Measurements from ENCODE around the gene PYGB. TPM values are rescaled to one million over a fixed set of nuclear protein-coding genes. Genes with fewer than 3 reads are reported as not detected.
"Not testable (repeated sequence)": the region's sequence is repeated elsewhere in the genome, so short reads cannot be mapped to it uniquely, and the experiment has no call there.

The PYGB gene
- total RNA-seq, 1 donor from 2014 or later: 109 TPM

- no peak for DNase-seq (ENCODE audit: low spot score)
Measured at GRCh38 chr20:25230166-25230831, 17.6 kb upstream of the PYGB start.

- DNase-seq (ENCODE audit: low spot score): peak; percentile 86
Measured at GRCh38 chr20:25233016-25233772, 14.7 kb upstream of the PYGB start.

GRCh38 chr20:25234009-25234849 is 13.7 kb upstream of the PYGB start:
- not testable (repeated sequence) for DNase-seq (ENCODE audit: low spot score)

- no peak for DNase-seq (ENCODE audit: low spot score)
Measured at GRCh38 chr20:25236450-25237304, 11.2 kb upstream of the PYGB start.

GRCh38 chr20:25237610-25238318 is 10.1 kb upstream of the PYGB start:
- peak; percentile 75 for DNase-seq (ENCODE audit: low spot score)

GRCh38 chr20:25238319-25239037 is 9.4 kb upstream of the PYGB start:
- DNase-seq (ENCODE audit: low spot score): no peak

- DNase-seq (ENCODE audit: low spot score): no peak
Measured at GRCh38 chr20:25239387-25240370, 8.2 kb upstream of the PYGB start.

- DNase-seq (ENCODE audit: low spot score): peak; percentile 15
Measured at GRCh38 chr20:25240851-25241658, 6.8 kb upstream of the PYGB start.

GRCh38 chr20:25241659-25241955 is 6.3 kb upstream of the PYGB start:
- not testable (repeated sequence) for DNase-seq (ENCODE audit: low spot score)

GRCh38 chr20:25242231-25242630 is 5.7 kb upstream of the PYGB start:
- DNase-seq (ENCODE audit: low spot score): peak; percentile 38

- no peak for DNase-seq (ENCODE audit: low spot score)
Measured at GRCh38 chr20:25243416-25243979, 4.4 kb upstream of the PYGB start.

GRCh38 chr20:25244976-25245375 is 2.9 kb upstream of the PYGB start:
- DNase-seq (ENCODE audit: low spot score): no peak

- no peak for DNase-seq (ENCODE audit: low spot score)
Measured at GRCh38 chr20:25245461-25245860, 2.4 kb upstream of the PYGB start.

GRCh38 chr20:25246182-25246999 is 1.5 kb upstream of the PYGB start:
- DNase-seq (ENCODE audit: low spot score): no peak

- DNase-seq (ENCODE audit: low spot score): peak; percentile 76
Measured at GRCh38 chr20:25247000-25247517, 826 bp upstream of the PYGB start.

- DNase-seq (ENCODE audit: low spot score): no peak
Measured at GRCh38 chr20:25247518-25247955, 348 bp upstream of the PYGB start.

GRCh38 chr20:25248786-25249172 is 894 bp downstream of the PYGB start:
- DNase-seq (ENCODE audit: low spot score): peak; percentile 45
